WI38 (cell line): ENCODE results near the gene OR4C11.

ENCODE experiments used
- H3K4me3 ChIP-seq: 2 replicates; pipeline ENCODE4 v1.5.1; 2011; ENCODE audit warnings: low read depth, mild to moderate bottlenecking, control low read depth, low read length
- TF ChIP-seq, protein P1 (sequence below): IDR thresholded peaks from 2 replicates; pipeline ENCODE4 v1.5.1; 2012; ENCODE audit warnings: low read depth, mild to moderate bottlenecking, control low read depth, low read length

The OR4C11 gene, protein sequence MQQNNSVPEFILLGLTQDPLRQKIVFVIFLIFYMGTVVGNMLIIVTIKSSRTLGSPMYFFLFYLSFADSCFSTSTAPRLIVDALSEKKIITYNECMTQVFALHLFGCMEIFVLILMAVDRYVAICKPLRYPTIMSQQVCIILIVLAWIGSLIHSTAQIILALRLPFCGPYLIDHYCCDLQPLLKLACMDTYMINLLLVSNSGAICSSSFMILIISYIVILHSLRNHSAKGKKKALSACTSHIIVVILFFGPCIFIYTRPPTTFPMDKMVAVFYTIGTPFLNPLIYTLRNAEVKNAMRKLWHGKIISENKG

DNA sequence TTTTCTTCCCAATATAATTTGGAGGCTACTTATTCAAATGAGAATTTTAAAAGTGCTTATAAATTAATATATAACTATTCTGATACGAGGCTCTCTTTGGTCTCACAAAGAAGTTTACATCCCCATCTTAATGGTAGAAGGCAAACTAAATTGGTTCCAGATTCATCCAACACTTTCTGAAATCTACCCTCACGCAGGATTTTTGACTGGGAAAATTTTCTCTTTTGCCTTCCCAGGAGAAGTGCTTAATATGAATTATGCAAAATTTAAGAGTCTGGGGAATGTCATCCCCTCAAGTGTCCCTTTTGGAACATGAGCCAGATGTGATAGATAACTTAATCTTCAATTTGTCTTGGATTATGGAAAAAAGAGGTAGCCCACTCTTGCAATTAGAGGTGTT is at the start of gene OR4C11:
Gene OR4C11 (minus strand): TSS at position 101 of the 400 bp plus-strand sequence. CDS start 3,272 bp downstream, outside the sequence.
- TF ChIP-seq, protein P1, sequence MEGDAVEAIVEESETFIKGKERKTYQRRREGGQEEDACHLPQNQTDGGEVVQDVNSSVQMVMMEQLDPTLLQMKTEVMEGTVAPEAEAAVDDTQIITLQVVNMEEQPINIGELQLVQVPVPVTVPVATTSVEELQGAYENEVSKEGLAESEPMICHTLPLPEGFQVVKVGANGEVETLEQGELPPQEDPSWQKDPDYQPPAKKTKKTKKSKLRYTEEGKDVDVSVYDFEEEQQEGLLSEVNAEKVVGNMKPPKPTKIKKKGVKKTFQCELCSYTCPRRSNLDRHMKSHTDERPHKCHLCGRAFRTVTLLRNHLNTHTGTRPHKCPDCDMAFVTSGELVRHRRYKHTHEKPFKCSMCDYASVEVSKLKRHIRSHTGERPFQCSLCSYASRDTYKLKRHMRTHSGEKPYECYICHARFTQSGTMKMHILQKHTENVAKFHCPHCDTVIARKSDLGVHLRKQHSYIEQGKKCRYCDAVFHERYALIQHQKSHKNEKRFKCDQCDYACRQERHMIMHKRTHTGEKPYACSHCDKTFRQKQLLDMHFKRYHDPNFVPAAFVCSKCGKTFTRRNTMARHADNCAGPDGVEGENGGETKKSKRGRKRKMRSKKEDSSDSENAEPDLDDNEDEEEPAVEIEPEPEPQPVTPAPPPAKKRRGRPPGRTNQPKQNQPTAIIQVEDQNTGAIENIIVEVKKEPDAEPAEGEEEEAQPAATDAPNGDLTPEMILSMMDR: no peak
- H3K4me3 ChIP-seq: no peak within 1 kb of the TSS

DNA sequence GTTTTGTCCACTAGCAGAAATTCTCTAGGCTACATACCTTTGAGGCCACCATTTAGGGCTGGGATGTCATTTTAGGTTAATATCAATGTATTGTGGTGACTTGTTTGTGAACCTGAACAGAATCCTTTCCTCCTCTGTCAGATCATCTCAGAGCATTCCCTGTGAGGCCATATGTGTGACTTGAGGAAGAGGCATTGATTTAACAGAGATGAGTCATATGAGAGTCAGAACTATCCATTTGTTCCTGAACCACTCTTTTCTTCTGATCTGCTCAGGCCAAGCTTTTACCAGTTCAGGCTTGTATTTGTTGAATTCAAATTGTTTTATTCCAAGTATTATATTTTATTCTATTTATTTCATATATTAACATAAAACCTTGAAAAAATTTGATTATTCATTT is 47.7 kb upstream of the OR4C11 start:
- H3K4me3 ChIP-seq: no peak overlapping the region
- TF ChIP-seq, protein P1: no peak

DNA sequence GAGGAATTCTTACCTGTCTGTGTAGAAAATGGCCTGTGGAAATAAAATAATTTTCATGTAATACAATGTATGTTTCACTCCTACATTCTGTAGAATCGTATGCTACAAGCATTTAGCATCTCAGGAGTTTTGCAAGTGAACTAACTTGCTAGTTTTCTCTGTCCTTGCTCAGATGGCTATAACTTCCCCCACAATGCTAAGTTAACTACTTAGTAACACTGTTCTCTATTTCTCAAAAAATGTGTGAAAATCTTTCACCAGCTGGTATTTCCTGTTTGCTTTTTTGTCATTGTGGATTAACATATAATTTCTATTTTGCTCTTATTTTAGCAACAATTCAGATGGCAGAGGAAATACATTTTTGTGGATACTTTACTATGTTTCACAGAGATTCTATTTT is 45.1 kb upstream of the OR4C11 start:
- TF ChIP-seq, protein P1: no peak
- no peak overlapping the region for H3K4me3 ChIP-seq

GRCh38 chr11:55648027-55648426 is 40.6 kb upstream of the OR4C11 start, which contains the start of gene OR4S2:
Gene OR4S2 (plus strand): TSS chr11:55648327. CDS start chr11:55650904, 2,577 bp downstream.
- TF ChIP-seq, protein P1: no peak
- no peak within 1 kb of the TSS for H3K4me3 ChIP-seq

DNA sequence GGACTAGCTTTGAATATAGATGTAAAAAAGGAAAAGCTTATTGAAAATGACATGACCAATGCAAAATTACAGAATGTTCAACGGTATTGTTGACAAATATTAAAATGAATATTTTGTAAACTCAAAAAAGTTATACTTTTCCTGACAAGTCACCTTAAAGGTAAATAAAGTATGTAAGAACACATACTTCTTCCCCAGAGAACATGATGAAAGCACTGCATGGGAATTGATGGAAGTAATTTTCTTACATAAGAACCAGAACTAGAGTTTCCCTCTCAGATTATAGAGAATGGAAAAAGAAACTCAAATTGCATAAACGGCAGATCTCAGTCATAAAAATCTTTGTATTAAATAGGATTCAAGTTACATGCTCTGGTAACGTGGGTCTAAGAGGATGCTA is 27.4 kb upstream of the OR4C11 start, which contains the start of gene OR4P4:
Gene OR4P4 (plus strand): TSS at position 301 of the 400 bp plus-strand sequence.
- H3K4me3 ChIP-seq: no peak within 1 kb of the TSS
- TF ChIP-seq, protein P1: no peak

- H3K4me3 ChIP-seq: no peak overlapping the region
- TF ChIP-seq, protein P1: no peak
Observed at GRCh38 chr11:55624531-55624930, 17.1 kb upstream of the OR4C11 start.

DNA sequence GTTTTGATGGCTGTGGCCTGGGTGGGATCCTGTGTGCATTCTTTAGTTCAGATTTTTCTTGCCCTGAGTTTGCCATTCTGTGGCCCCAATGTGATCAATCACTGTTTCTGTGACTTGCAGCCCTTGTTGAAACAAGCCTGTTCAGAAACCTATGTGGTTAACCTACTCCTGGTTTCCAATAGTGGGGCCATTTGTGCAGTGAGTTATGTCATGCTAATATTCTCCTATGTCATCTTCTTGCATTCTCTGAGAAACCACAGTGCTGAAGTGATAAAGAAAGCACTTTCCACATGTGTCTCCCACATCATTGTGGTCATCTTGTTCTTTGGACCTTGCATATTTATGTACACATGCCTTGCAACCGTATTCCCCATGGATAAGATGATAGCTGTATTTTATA is 34.9 kb downstream of the OR4C11 start:
- H3K4me3 ChIP-seq: no peak overlapping the region
- TF ChIP-seq, protein P1: no peak
